GM19025 (cell line): ENCODE data around the gene SIRPB2.
A peak's percentile ranks its signal among the peaks of the same experiment; 100 is the strongest.

ENCODE experiments used
- ATAC-seq: cut with Tn5 transposase; IDR thresholded peaks from one replicate; pipeline ENCODE4 v1.9.1; 2021; ENCODE audit warnings: mild to moderate bottlenecking, low read depth, moderate library complexity; ENCODE audit not compliant: unreplicated experiment

The SIRPB2 gene

GRCh38 chr20:1473246-1474220, 17.7 kb downstream of the SIRPB2 start:
- no peak for ATAC-seq

- ATAC-seq = no peak
These were observed 18.5 kb downstream of the SIRPB2 start for GRCh38 chr20:1472556-1473245.

DNA sequence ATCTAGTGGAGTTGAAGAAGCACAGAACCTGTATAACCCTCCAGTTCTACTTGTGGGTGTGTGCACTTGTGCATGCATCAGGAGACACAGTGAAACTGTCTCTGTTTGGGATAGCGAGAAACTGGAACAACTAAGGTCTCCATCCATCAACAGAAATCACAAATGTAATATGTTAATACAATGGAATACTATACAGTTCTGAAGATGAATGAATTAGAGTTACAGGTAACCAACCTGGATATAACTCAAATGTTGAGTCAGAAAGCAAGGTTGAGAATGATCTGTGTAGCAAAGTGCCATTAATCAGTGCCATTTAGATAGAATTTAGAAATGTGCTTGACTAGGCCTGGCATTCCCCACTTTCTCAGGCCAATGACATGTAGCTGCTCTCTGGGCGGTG, 20.0 kb downstream of the SIRPB2 start:
- ATAC-seq = no peak

DNA sequence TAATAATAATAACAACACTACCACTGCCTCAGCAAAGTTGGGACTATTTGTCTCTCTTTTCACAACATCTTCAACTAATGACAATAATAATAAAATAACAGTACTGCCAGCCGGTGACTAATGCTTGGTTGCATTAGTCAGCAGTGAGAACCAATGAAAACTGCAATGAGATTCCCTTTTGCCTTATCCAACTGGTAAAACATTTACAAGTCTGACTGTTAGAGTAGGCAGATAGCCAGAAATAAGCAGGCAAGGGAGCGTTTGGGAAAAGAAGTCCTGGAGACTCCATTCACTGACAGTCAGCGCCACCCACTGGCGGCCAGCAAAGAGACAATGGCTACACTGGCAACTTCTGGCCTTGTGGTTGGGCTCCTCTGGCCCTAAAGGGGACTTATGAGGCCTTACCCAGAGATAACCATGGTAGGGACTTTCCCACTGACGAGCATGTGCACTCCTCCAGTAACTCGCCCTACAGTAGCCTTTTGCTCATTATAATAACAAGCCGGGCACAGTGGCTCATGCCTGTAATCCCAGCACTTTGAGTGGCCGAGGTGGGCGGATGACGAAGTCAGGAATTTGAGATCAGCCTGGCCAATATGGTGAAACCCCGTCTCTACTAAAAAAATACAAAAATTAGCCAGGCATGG, 21.2 kb downstream of the SIRPB2 start:
- ATAC-seq = no peak

GRCh38 chr20:1469306-1469905, 21.8 kb downstream of the SIRPB2 start:
- ATAC-seq = no peak

DNA sequence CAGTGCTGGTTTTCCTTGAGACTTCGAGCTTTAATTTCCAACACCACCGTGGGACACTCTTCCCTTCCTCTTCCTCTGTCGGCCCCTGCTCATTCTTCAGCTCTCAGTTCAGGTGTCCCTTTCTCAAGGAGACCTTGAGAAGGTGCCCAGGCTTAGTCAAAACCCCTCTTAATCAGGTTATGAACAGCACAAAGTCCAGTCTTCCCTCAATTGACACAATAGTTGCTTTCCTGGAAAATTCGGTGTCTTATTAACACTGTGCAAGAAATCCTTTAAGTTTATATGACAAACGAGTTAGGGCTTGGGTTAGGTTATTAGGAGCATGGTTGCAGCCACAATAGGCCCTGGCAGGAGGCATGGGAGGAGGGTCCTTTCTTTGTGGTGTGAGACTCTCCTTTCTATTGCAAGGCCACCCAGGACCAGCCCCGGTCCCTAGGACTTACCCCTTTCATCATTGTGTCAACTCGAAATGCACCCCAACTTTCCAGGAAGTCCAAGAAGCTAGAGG, 23.0 kb downstream of the SIRPB2 start:
- ATAC-seq = no peak

GRCh38 chr20:1467355-1468116, 23.7 kb downstream of the SIRPB2 start:
- no peak for ATAC-seq

- no peak for ATAC-seq
These were observed 24.2 kb downstream of the SIRPB2 start for GRCh38 chr20:1467082-1467354.

- ATAC-seq = peak; percentile 87
These were observed 24.8 kb downstream of the SIRPB2 start, which contains the start of gene NSFL1C for GRCh38 chr20:1466211-1467081. Gene NSFL1C, minus strand, starts transcription at chr20:1466849. Its CDS starts 25 bp downstream, at chr20:1466824.

DNA sequence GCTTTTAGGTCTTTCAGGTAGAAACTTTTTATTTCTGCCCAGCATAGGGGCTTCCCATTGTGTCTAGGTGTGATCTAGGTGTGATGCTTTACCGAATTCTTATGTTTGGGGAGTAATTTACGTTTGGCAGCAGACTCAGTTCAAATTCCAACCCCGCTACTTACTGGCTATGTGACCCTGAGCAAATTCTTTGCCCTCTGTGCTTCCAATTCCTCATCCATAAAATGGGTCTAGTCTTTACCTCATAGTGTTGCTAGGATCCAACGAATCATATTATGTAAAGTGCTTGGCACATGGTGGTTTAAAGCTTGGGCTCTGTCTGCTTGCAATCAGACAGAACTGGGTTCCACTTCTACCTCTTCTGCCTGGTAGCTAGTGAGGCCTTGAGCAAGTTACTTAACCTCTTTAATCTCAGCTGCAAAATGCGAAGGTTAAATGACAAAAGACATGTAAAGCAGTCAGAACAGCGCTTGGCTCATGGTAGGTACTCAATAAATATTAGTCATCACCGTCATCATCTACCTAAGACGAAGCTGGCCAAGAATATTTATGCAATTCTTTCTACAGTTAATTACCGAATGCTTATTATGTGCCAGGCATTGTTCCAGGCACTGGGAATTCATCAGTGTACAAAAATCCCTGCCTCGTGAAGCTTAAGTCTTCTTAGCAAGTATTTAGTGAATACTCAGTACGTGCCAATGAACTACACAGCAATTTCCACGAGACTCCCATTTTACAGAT, 25.6 kb downstream of the SIRPB2 start:
- no peak for ATAC-seq

DNA sequence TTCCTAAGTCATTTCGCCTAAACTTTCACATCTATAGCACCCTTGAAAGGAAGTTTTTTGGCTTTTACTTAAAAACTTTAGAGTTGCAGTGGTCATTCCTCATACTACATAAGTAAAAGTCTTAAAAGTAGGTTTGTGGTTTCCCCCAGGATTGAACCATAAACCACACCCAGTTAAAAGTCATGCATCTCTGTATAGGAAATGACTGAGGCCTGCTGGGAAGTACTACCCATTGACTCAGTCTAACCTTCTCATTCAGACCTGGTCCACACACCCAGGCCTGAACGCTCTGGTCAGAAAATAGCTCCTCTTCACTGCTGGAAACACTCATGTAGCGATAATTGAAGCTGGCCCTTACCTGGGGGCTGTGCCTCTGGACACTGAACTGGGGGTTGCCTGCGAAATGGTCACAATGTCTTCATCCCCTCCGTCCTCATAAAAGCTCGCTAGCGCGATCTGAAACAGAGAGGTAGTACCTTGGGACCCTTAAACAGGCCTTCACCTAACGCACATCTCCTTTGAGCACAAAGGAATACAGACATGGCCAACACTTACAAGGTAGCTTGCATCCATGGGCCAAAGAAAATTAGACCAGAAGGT, 27.1 kb downstream of the SIRPB2 start:
- ATAC-seq = no peak

GRCh38 chr20:1462834-1463233, 28.4 kb downstream of the SIRPB2 start:
- no peak for ATAC-seq

DNA sequence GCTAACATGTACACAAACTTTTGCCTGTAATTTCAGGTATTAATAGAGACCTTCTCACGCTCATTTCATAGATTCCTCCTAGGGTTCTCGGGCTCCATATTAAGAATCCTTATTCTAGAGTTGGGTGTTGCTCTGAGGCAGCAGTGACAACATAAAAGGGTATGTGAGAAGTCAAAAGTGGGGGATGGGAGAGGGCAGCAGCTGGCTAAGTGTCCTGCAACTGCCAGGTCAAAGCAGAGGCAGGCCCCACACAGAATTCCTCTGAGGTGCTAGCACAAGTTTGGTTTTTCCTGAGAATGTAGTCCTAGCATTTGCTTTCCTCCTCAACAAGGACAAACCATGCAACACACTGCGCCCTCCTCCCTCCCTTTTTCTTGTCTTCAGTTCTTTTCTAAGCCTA, 29.2 kb downstream of the SIRPB2 start:
- no peak for ATAC-seq

GRCh38 chr20:1460275-1460674, 30.9 kb downstream of the SIRPB2 start:
- no peak for ATAC-seq

GRCh38 chr20:1457992-1458391, 33.2 kb downstream of the SIRPB2 start:
- no peak for ATAC-seq

DNA sequence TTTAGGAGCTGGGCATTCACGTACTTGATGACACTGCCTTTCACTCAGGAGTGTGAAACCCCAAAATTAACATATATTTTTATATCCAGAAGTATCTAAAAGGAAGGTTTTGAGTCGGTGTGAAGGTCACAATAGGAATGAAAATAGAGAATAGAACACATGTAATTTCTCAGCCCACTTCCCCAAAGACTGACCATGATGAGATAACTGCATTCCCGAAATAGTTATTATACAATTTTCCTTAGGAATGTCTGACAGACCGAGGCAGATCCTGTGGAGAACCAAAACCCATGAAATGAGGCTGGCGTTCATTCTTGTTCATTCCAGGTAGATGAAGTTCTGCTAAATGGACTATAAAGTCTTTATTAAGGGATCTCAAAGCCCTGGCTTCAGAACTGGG, 34.9 kb downstream of the SIRPB2 start:
- ATAC-seq = no peak

DNA sequence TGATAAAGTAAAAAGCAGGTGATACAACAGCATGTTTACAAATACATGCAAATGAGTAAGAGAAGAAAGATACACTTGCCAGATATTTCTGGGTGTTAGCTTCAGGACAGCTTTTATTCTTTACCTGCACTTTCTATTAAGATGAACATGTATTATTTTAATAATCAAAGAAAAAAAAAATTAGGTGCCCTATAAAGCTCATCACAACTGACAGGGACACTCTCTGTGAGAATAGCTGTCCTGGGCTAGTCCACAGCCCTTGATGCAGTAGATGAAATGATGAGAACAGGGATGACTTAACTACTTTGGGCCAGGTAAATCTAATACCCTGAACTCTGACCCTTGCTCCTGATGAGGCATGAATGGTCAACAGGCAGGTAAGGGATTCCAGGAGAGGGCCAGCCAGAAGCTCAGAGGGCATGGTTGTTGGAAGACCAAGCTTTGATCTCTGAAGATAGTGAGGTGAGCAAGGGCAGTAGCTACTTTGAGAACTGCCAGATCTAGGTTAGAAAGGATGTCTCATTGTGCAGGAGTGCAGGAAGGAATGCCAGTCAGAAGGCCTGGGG, 40.2 kb downstream of the SIRPB2 start:
- ATAC-seq = no peak

- no peak for ATAC-seq
These were observed 41.9 kb downstream of the SIRPB2 start for GRCh38 chr20:1449370-1449769.
